ENCODE measurements around the gene RPS6KA5.

RPS6KA5 gene

GRCh38 chr14:90836692-90837063 is 223.8 kb downstream of the RPS6KA5 start:
- DNase-seq (no peak), ATAC-seq (ENCODE audit: insufficient read depth, low read depth) (no peak)

DNA sequence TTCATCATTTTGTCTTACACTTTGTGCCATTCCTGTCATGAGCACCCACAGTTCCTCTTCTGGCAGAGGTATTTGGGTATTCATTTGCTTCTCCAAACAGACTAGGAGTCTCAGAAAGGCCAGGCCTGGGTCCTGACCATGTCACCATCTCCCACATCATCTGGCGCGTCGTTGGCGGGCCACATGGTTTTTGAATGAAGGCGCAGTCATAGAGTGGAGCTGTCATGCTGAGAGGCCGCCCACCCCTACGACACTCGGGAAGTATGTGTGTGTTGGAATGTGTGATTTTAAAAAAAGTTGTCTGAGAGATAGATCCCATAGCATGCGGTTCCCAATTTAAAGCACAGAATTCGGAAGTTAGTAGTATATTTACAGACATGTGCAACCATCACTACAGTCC is 228.6 kb downstream of the RPS6KA5 start:
- no peak overlapping the region for H2AFZ ChIP-seq (ENCODE audit: low read depth, low read length)
- H3K4me1 ChIP-seq (ENCODE audit: insufficient read depth, low read length): peaks cover 26% of the 10 kb centered on the region
- DNase-seq: no peak
- H4K20me1 ChIP-seq (ENCODE audit: insufficient read depth, low read length): no peaks in the 10 kb centered on the region
- no peak overlapping the region for H3K9ac ChIP-seq (ENCODE audit: low read depth, low read length)
- no peak for ATAC-seq (ENCODE audit: insufficient read depth, low read depth)
- no peak overlapping the region for H3K4me3 ChIP-seq (ENCODE audit: low read depth in 1 of 2, low read length in 2 of 2)
- no peak overlapping the region for H3K27ac ChIP-seq (ENCODE audit: low read length)
- no peak overlapping the region for H3K4me2 ChIP-seq (ENCODE audit: insufficient read depth, low read length)
- H3K9me3 ChIP-seq (ENCODE audit: insufficient read depth, low read length, severe bottlenecking): peaks cover 2% of the 10 kb centered on the region
- H3K79me2 ChIP-seq (ENCODE audit: insufficient read depth, low read length): no peaks in the 10 kb centered on the region
- H3K27me3 ChIP-seq (ENCODE audit: insufficient read depth, low read length, poor library complexity): no peaks in the 10 kb centered on the region
- H3K36me3 ChIP-seq (ENCODE audit: insufficient read depth, low read length): no peaks in the 10 kb centered on the region
- TF ChIP-seq EZH2 (IDR thresholded peaks at IDR 0.05; ENCODE audit: borderline replicate concordance, low read depth, low read length, severe bottlenecking) (no peak), CTCF (IDR thresholded peaks at IDR 0.05; ENCODE audit: borderline replicate concordance, extremely low read depth, low read length, poor library complexity, severe bottlenecking) (no peak)

More at GRCh38 chr14:90836692-90837063, 223.8 kb downstream of the RPS6KA5 start:
- no peaks in the 10 kb centered on the region for H3K36me3 ChIP-seq (ENCODE audit: insufficient read depth, low read length)
- H3K27me3 ChIP-seq (ENCODE audit: insufficient read depth, low read length, poor library complexity): no peaks in the 10 kb centered on the region
- no peak overlapping the region for H3K27ac ChIP-seq (ENCODE audit: low read length)
- H4K20me1 ChIP-seq (ENCODE audit: insufficient read depth, low read length): no peaks in the 10 kb centered on the region
- no peak overlapping the region for H3K4me2 ChIP-seq (ENCODE audit: insufficient read depth, low read length)
- no peak for TF ChIP-seq CTCF (IDR thresholded peaks at IDR 0.05; ENCODE audit: borderline replicate concordance, extremely low read depth, low read length, poor library complexity, severe bottlenecking)
- no peak for TF ChIP-seq EZH2 (IDR thresholded peaks at IDR 0.05; ENCODE audit: borderline replicate concordance, low read depth, low read length, severe bottlenecking)
- H3K9ac ChIP-seq (ENCODE audit: low read depth, low read length): no peak overlapping the region
- no peaks in the 10 kb centered on the region for H3K9me3 ChIP-seq (ENCODE audit: insufficient read depth, low read length, severe bottlenecking)
- H3K4me1 ChIP-seq (ENCODE audit: insufficient read depth, low read length): peaks cover 6% of the 10 kb centered on the region
- no peak overlapping the region for H2AFZ ChIP-seq (ENCODE audit: low read depth, low read length)
- H3K4me3 ChIP-seq (ENCODE audit: low read depth in 1 of 2, low read length in 2 of 2): no peak overlapping the region
- H3K79me2 ChIP-seq (ENCODE audit: insufficient read depth, low read length): no peaks in the 10 kb centered on the region

GRCh38 chr14:90830931-90831701 is 229.3 kb downstream of the RPS6KA5 start:
- no peak overlapping the region for H3K4me3 ChIP-seq (ENCODE audit: low read depth in 1 of 2, low read length in 2 of 2)
- peaks cover 20% of the 10 kb centered on the region for H3K4me1 ChIP-seq (ENCODE audit: insufficient read depth, low read length)

More at GRCh38 chr14:90830931-90831701, 229.3 kb downstream of the RPS6KA5 start:
- no peak overlapping the region for H3K27ac ChIP-seq (ENCODE audit: low read length)
- H3K27me3 ChIP-seq (ENCODE audit: insufficient read depth, low read length, poor library complexity): no peaks in the 10 kb centered on the region
- H3K4me2 ChIP-seq (ENCODE audit: insufficient read depth, low read length): no peak overlapping the region
- no peak overlapping the region for H2AFZ ChIP-seq (ENCODE audit: low read depth, low read length)
- H3K9ac ChIP-seq (ENCODE audit: low read depth, low read length): no peak overlapping the region
- no peaks in the 10 kb centered on the region for H3K79me2 ChIP-seq (ENCODE audit: insufficient read depth, low read length)
- H3K9me3 ChIP-seq (ENCODE audit: insufficient read depth, low read length, severe bottlenecking): peaks cover 4% of the 10 kb centered on the region
- no peaks in the 10 kb centered on the region for H3K36me3 ChIP-seq (ENCODE audit: insufficient read depth, low read length)
- DNase-seq: no peak
- no peak for ATAC-seq (ENCODE audit: insufficient read depth, low read depth)
- H4K20me1 ChIP-seq (ENCODE audit: insufficient read depth, low read length): no peaks in the 10 kb centered on the region
- TF ChIP-seq CTCF (IDR thresholded peaks at IDR 0.05; ENCODE audit: borderline replicate concordance, extremely low read depth, low read length, poor library complexity, severe bottlenecking) (no peak), EZH2 (IDR thresholded peaks at IDR 0.05; ENCODE audit: borderline replicate concordance, low read depth, low read length, severe bottlenecking) (no peak)
